MM.1S (cell line): Measurements from ENCODE around the gene SPTSSB.

Experiments
- DNase-seq: peaks from one replicate; pipeline ENCODE4 v3.0.0-alpha.2; 2015
- H2AFZ ChIP-seq: fragments of 300-600 bp; sonication (generic); 2 replicates; pipeline ENCODE4 v1.6.0; 2016; ENCODE audit warnings: antibody characterized with exemption, low read length
- H3F3A ChIP-seq: fragments of 300-600 bp; sonication (generic); 2 replicates; pipeline ENCODE4 v1.6.1; 2016; ENCODE audit warnings: mild to moderate bottlenecking, antibody characterized with exemption, low read length, moderate library complexity, mixed read lengths; ENCODE audit not compliant: insufficient read depth
- H3K27ac ChIP-seq: fragments of 300-600 bp; sonication (generic); 2 replicates; pipeline ENCODE4 v1.5.1; 2016; ENCODE audit warnings: mild to moderate bottlenecking, low read length
- H3K27me3 ChIP-seq: fragments of 300-600 bp; sonication (generic); replicated peaks from 2 replicates; pipeline ENCODE4 v1.6.0; 2016; ENCODE audit warnings: low read length; ENCODE audit not compliant: insufficient read depth
- H3K36me3 ChIP-seq: fragments of 300-600 bp; sonication (generic); replicated peaks from 2 replicates; pipeline ENCODE4 v1.6.1; 2016; ENCODE audit warnings: mild to moderate bottlenecking, low read length, mixed read lengths; ENCODE audit not compliant: insufficient read depth
- H3K4me1 ChIP-seq: fragments of 300-600 bp; sonication (generic); 2 replicates; pipeline ENCODE4 v1.6.1; 2016; ENCODE audit warnings: low read length, mixed read lengths
- H3K4me2 ChIP-seq: fragments of 300-600 bp; sonication (generic); 2 replicates; pipeline ENCODE4 v1.6.0; 2016; ENCODE audit warnings: low read depth, low read length
- H3K4me3 ChIP-seq: fragments of 300-600 bp; sonication (generic); 2 replicates; pipeline ENCODE4 v1.5.1; 2016; ENCODE audit warnings: low read length, mixed read lengths
- H3K79me2 ChIP-seq: fragments of 300-600 bp; sonication (generic); 2 replicates; pipeline ENCODE4 v1.6.1; 2016; ENCODE audit warnings: mixed run types, low read length, mixed read lengths
- H3K9ac ChIP-seq: fragments of 300-600 bp; sonication (generic); 2 replicates; pipeline ENCODE4 v1.6.1; 2016; ENCODE audit warnings: low read length, mixed read lengths
- H3K9me2 ChIP-seq: fragments of 300-600 bp; sonication (generic); replicated peaks from 2 replicates; pipeline ENCODE4 v1.6.1; 2016; ENCODE audit warnings: mild to moderate bottlenecking, low read length, mixed read lengths; ENCODE audit not compliant: insufficient read depth
- H3K9me3 ChIP-seq: fragments of 300-600 bp; sonication (generic); replicated peaks from 2 replicates; pipeline ENCODE4 v1.6.1; 2016; ENCODE audit warnings: mild to moderate bottlenecking, low read length, mixed read lengths; ENCODE audit not compliant: insufficient read depth
- H4K20me1 ChIP-seq: fragments of 300-600 bp; sonication (generic); 2 replicates; pipeline ENCODE4 v1.6.1; 2016; ENCODE audit warnings: mild to moderate bottlenecking, low read length, moderate library complexity, mixed read lengths; ENCODE audit not compliant: insufficient read depth
- EZH2 ChIP-seq: fragments of 300-600 bp; sonication (generic); optimal IDR thresholded peaks from 2 replicates; pipeline ENCODE3; 2017; ENCODE audit warnings: low read depth, mild to moderate bottlenecking, antibody characterized with exemption, low read length, mixed read lengths
- EZH2phosphoT487 ChIP-seq: fragments of 300-600 bp; sonication (generic); IDR thresholded peaks from 2 replicates; pipeline ENCODE4 v1.6.1; 2018; ENCODE audit warnings: antibody characterized with exemption, low read length
- TF ChIP-seq, protein P1 (sequence below): fragments of 300-600 bp; sonication (generic); IDR thresholded peaks from 2 replicates; pipeline ENCODE4 v1.5.1; 2016; ENCODE audit warnings: antibody characterized with exemption, low read length, mixed read lengths

Gene SPTSSB

DNA sequence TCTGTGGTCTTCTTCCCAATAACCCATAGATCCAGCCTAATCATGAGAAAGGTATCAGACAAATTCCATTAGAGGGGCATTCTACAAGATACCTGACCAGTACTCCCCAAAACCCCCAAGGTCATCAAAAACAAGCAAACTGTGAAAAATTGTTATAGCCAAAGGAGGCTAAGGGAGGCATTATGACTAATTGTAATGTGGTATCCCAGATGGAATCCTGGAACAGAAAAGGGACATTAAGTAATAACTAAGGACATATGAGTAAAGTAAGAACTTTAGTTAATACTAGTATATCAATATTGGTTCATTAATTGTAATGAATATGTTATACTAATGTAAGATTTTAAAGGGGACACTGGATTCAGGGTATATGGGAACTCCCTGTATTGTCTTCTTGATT is 20.4 kb downstream of the SPTSSB start:
- DNase-seq = no peak
- H3F3A ChIP-seq = no peaks in the 10 kb centered on the region
- H3K36me3 ChIP-seq = no peaks in the 10 kb centered on the region
- H4K20me1 ChIP-seq = no peaks in the 10 kb centered on the region
- no peaks in the 10 kb centered on the region for H3K9me3 ChIP-seq
- H3K4me1 ChIP-seq = peaks cover 24% of the 10 kb centered on the region
- H3K27me3 ChIP-seq = no peaks in the 10 kb centered on the region
- H3K4me2 ChIP-seq = no peak overlapping the region
- no peak overlapping the region for H3K4me3 ChIP-seq
- H3K79me2 ChIP-seq = no peaks in the 10 kb centered on the region
- H3K9me2 ChIP-seq = no peaks in the 10 kb centered on the region
- H3K9ac ChIP-seq = no peak overlapping the region
- TF ChIP-seq, protein P1, sequence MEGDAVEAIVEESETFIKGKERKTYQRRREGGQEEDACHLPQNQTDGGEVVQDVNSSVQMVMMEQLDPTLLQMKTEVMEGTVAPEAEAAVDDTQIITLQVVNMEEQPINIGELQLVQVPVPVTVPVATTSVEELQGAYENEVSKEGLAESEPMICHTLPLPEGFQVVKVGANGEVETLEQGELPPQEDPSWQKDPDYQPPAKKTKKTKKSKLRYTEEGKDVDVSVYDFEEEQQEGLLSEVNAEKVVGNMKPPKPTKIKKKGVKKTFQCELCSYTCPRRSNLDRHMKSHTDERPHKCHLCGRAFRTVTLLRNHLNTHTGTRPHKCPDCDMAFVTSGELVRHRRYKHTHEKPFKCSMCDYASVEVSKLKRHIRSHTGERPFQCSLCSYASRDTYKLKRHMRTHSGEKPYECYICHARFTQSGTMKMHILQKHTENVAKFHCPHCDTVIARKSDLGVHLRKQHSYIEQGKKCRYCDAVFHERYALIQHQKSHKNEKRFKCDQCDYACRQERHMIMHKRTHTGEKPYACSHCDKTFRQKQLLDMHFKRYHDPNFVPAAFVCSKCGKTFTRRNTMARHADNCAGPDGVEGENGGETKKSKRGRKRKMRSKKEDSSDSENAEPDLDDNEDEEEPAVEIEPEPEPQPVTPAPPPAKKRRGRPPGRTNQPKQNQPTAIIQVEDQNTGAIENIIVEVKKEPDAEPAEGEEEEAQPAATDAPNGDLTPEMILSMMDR = no peak
- TF ChIP-seq EZH2 = no peak
- TF ChIP-seq EZH2phosphoT487 = no peak
- H3K27ac ChIP-seq = no peak overlapping the region
- H2AFZ ChIP-seq = no peak overlapping the region

DNA sequence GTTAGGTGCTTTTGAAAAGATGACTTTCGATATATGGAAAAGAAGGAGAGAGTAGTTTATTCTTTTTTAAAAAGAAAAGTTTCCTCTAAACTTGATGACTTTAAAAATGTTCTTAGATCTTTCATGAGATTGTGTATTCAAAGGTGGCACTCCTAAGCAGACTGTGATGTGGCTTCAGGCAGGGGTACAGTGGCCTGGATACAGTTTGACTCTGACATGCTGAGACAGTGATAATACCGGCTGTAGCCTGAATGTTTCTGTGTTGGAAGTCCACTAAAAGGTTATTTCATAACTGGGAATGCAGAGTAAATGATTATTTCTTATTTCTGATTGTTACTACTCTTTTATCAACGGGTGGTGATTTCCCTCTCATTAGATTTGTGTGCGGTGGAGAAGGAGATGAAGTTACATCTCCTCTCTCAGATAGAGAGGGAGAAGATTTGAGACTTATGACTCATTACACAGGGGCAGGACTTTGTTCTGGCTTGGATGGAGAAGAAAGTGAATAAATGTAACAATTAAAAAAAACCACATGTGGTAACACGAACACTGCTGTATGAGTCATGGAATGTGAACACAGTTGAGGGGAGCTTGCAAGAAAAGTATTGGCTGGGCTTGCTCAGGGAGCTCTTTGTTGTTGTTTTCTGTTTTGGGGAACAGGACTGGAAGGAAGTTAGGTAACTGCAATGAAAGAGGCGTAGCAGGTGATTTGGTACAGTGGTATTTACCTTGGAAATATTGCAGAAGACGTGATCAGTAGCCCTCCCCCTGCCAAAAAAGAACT is 21.6 kb downstream of the SPTSSB start:
- H3K9me3 ChIP-seq = no peaks in the 10 kb centered on the region
- no peak overlapping the region for H3K9ac ChIP-seq
- H3K9me2 ChIP-seq = no peaks in the 10 kb centered on the region
- H4K20me1 ChIP-seq = no peaks in the 10 kb centered on the region
- no peak for TF ChIP-seq EZH2
- TF ChIP-seq EZH2phosphoT487 = no peak
- TF ChIP-seq, protein P1 = no peak
- no peaks in the 10 kb centered on the region for H3F3A ChIP-seq
- H3K27me3 ChIP-seq = no peaks in the 10 kb centered on the region
- no peaks in the 10 kb centered on the region for H3K36me3 ChIP-seq
- H3K4me2 ChIP-seq = no peak overlapping the region
- peaks cover 24% of the 10 kb centered on the region for H3K4me1 ChIP-seq
- no peak overlapping the region for H2AFZ ChIP-seq
- no peak overlapping the region for H3K4me3 ChIP-seq
- no peaks in the 10 kb centered on the region for H3K79me2 ChIP-seq
- no peak overlapping the region for H3K27ac ChIP-seq
- DNase-seq = no peak

DNA sequence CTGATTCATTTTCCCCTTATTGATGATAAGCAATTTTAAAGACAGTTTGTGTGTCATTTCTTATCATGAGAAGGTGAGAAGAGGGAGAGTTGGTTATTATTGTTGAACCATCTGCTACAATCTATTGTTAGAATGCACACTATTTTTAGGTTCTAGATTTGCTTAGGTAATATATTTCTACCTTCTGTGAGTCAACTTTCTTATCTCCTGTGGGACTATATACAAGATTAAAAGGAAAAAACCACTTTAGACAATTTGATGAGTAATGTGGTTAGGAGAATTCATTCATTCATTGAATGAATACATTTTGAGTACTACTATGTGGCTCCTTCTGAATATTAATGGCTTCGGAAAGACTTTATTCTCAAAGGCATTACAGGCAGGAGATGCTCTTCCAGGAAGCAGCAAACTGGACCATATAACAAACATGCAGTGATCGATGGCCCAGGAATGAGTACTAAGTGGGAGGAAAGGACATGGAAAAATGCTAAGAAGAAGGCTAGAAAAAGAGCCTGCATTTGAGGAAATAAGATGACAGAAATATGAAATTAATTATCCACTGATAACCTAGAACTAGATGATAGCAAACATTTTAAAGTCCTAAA is 22.4 kb downstream of the SPTSSB start:
- TF ChIP-seq, protein P1 = no peak
- TF ChIP-seq EZH2phosphoT487 (no peak), EZH2 (no peak)
- H3K79me2 ChIP-seq = no peaks in the 10 kb centered on the region
- DNase-seq = peak; percentile 69
- H3F3A ChIP-seq = no peaks in the 10 kb centered on the region
- no peaks in the 10 kb centered on the region for H3K9me3 ChIP-seq
- no peaks in the 10 kb centered on the region for H3K27me3 ChIP-seq
- H3K4me3 ChIP-seq = no peak overlapping the region
- H3K4me1 ChIP-seq = peaks cover 24% of the 10 kb centered on the region
- no peaks in the 10 kb centered on the region for H3K9me2 ChIP-seq
- no peaks in the 10 kb centered on the region for H3K36me3 ChIP-seq
- no peak overlapping the region for H3K27ac ChIP-seq
- no peak overlapping the region for H3K9ac ChIP-seq
- no peak overlapping the region for H2AFZ ChIP-seq
- peak overlapping the region; percentile 40 for H3K4me2 ChIP-seq
- H4K20me1 ChIP-seq = no peaks in the 10 kb centered on the region
